ENCODE results near the gene IL34.

The IL34 gene

GRCh38 chr16:70646260-70647241 lies at the start of gene IL34:
IL34 (plus strand) TSS chr16:70646559; CDS start chr16:70646948, 389 bp downstream.
- no peak within 1 kb of the TSS for H3K4me3 ChIP-seq (ENCODE audit: low read depth, low read length)
- no peak within 1 kb of the TSS for H3K9ac ChIP-seq (ENCODE audit: low read depth, low read length)
- peaks cover 3% of the 10 kb centered on the region for H3K9me3 ChIP-seq (ENCODE audit: control insufficient read depth, insufficient read depth, low read length)
- H3K27me3 ChIP-seq (ENCODE audit: control insufficient read depth, insufficient read depth, low read length) = no peaks in the 10 kb centered on the region
- peaks cover 5% of the 10 kb centered on the region for H3K36me3 ChIP-seq (ENCODE audit: control insufficient read depth, insufficient read depth, low read length)
- peaks cover 4% of the 10 kb centered on the region for H3K4me1 ChIP-seq (ENCODE audit: control insufficient read depth, insufficient read depth, low read length)

- H3K9me3 ChIP-seq (ENCODE audit: control insufficient read depth, insufficient read depth, low read length) = no peaks in the 10 kb centered on the region
- H3K9ac ChIP-seq (ENCODE audit: low read depth, low read length) = no peak overlapping the region
- H3K4me1 ChIP-seq (ENCODE audit: control insufficient read depth, insufficient read depth, low read length) = no peaks in the 10 kb centered on the region
- no peak overlapping the region for H3K4me3 ChIP-seq (ENCODE audit: low read depth, low read length)
- H3K27me3 ChIP-seq (ENCODE audit: control insufficient read depth, insufficient read depth, low read length) = no peaks in the 10 kb centered on the region
- no peaks in the 10 kb centered on the region for H3K36me3 ChIP-seq (ENCODE audit: control insufficient read depth, insufficient read depth, low read length)
Measured at GRCh38 chr16:70597135-70597835, 49.1 kb upstream of the IL34 start.

- no peak overlapping the region for H3K4me3 ChIP-seq (ENCODE audit: low read depth, low read length)
- H3K4me1 ChIP-seq (ENCODE audit: control insufficient read depth, insufficient read depth, low read length) = no peaks in the 10 kb centered on the region
- H3K36me3 ChIP-seq (ENCODE audit: control insufficient read depth, insufficient read depth, low read length) = no peaks in the 10 kb centered on the region
- no peaks in the 10 kb centered on the region for H3K9me3 ChIP-seq (ENCODE audit: control insufficient read depth, insufficient read depth, low read length)
- no peaks in the 10 kb centered on the region for H3K27me3 ChIP-seq (ENCODE audit: control insufficient read depth, insufficient read depth, low read length)
- H3K9ac ChIP-seq (ENCODE audit: low read depth, low read length) = no peak overlapping the region
Measured at GRCh38 chr16:70598937-70599503, 47.3 kb upstream of the IL34 start.

GRCh38 chr16:70600730-70601129 lies 45.6 kb upstream of the IL34 start:
- Histone ChIP-seq H3K4me3 (ENCODE audit: low read depth, low read length) (no peak overlapping the region), H3K36me3 (ENCODE audit: control insufficient read depth, insufficient read depth, low read length) (no peaks in the 10 kb centered on the region), H3K9me3 (ENCODE audit: control insufficient read depth, insufficient read depth, low read length) (no peaks in the 10 kb centered on the region), H3K27me3 (ENCODE audit: control insufficient read depth, insufficient read depth, low read length) (no peaks in the 10 kb centered on the region), H3K4me1 (ENCODE audit: control insufficient read depth, insufficient read depth, low read length) (no peaks in the 10 kb centered on the region), H3K9ac (ENCODE audit: low read depth, low read length) (no peak overlapping the region)

GRCh38 chr16:70601576-70602575 lies 44.5 kb upstream of the IL34 start:
- Histone ChIP-seq H3K9me3 (ENCODE audit: control insufficient read depth, insufficient read depth, low read length) (no peaks in the 10 kb centered on the region), H3K4me1 (ENCODE audit: control insufficient read depth, insufficient read depth, low read length) (no peaks in the 10 kb centered on the region), H3K4me3 (ENCODE audit: low read depth, low read length) (no peak overlapping the region), H3K9ac (ENCODE audit: low read depth, low read length) (no peak overlapping the region), H3K27me3 (ENCODE audit: control insufficient read depth, insufficient read depth, low read length) (no peaks in the 10 kb centered on the region), H3K36me3 (ENCODE audit: control insufficient read depth, insufficient read depth, low read length) (no peaks in the 10 kb centered on the region)

- Histone ChIP-seq H3K27me3 (ENCODE audit: control insufficient read depth, insufficient read depth, low read length) (no peaks in the 10 kb centered on the region), H3K36me3 (ENCODE audit: control insufficient read depth, insufficient read depth, low read length) (no peaks in the 10 kb centered on the region), H3K4me1 (ENCODE audit: control insufficient read depth, insufficient read depth, low read length) (no peaks in the 10 kb centered on the region), H3K9me3 (ENCODE audit: control insufficient read depth, insufficient read depth, low read length) (no peaks in the 10 kb centered on the region), H3K4me3 (ENCODE audit: low read depth, low read length) (no peak overlapping the region), H3K9ac (ENCODE audit: low read depth, low read length) (no peak overlapping the region)
Measured at GRCh38 chr16:70602831-70603230, 43.5 kb upstream of the IL34 start.

GRCh38 chr16:70604407-70605282 lies 41.7 kb upstream of the IL34 start:
- H3K36me3 ChIP-seq (ENCODE audit: control insufficient read depth, insufficient read depth, low read length) = no peaks in the 10 kb centered on the region
- peak overlapping the region; percentile 24 for H3K9ac ChIP-seq (ENCODE audit: low read depth, low read length)
- no peaks in the 10 kb centered on the region for H3K27me3 ChIP-seq (ENCODE audit: control insufficient read depth, insufficient read depth, low read length)
- no peaks in the 10 kb centered on the region for H3K9me3 ChIP-seq (ENCODE audit: control insufficient read depth, insufficient read depth, low read length)
- no peaks in the 10 kb centered on the region for H3K4me1 ChIP-seq (ENCODE audit: control insufficient read depth, insufficient read depth, low read length)
- H3K4me3 ChIP-seq (ENCODE audit: low read depth, low read length) = no peak overlapping the region

GRCh38 chr16:70605283-70605657 lies 41.1 kb upstream of the IL34 start:
- no peaks in the 10 kb centered on the region for H3K9me3 ChIP-seq (ENCODE audit: control insufficient read depth, insufficient read depth, low read length)
- H3K4me3 ChIP-seq (ENCODE audit: low read depth, low read length) = no peak overlapping the region
- H3K36me3 ChIP-seq (ENCODE audit: control insufficient read depth, insufficient read depth, low read length) = no peaks in the 10 kb centered on the region
- no peaks in the 10 kb centered on the region for H3K4me1 ChIP-seq (ENCODE audit: control insufficient read depth, insufficient read depth, low read length)
- no peaks in the 10 kb centered on the region for H3K27me3 ChIP-seq (ENCODE audit: control insufficient read depth, insufficient read depth, low read length)
- no peak overlapping the region for H3K9ac ChIP-seq (ENCODE audit: low read depth, low read length)

GRCh38 chr16:70608521-70608920 lies 37.8 kb upstream of the IL34 start:
- Histone ChIP-seq H3K9me3 (ENCODE audit: control insufficient read depth, insufficient read depth, low read length) (no peaks in the 10 kb centered on the region), H3K4me3 (ENCODE audit: low read depth, low read length) (no peak overlapping the region), H3K9ac (ENCODE audit: low read depth, low read length) (no peak overlapping the region)

More at GRCh38 chr16:70608521-70608920, 37.8 kb upstream of the IL34 start:
- no peaks in the 10 kb centered on the region for H3K4me1 ChIP-seq (ENCODE audit: control insufficient read depth, insufficient read depth, low read length)
- H3K36me3 ChIP-seq (ENCODE audit: control insufficient read depth, insufficient read depth, low read length) = peaks cover 4% of the 10 kb centered on the region
- H3K27me3 ChIP-seq (ENCODE audit: control insufficient read depth, insufficient read depth, low read length) = no peaks in the 10 kb centered on the region

Data from iPS-15b (cell line).